Smooth muscle cell (in vitro differentiated cells): ENCODE measurements around the gene TUBB4A. TPM values are rescaled to one million over a fixed set of nuclear protein-coding genes. Genes with fewer than 3 reads are reported as not detected.

Experiments
- DNase-seq: peaks from one replicate; lab custom pipeline; 2025; ENCODE audit not compliant: unreplicated experiment; lab: John Stamatoyannopoulos, UW
- H2AFZ ChIP-seq: fragments of 200-600 bp; sonication (generic); 2 replicates; pipeline ENCODE4 v1.6.0; 2016; ENCODE audit warnings: antibody characterized with exemption, low read depth, mild to moderate bottlenecking
- H3F3A ChIP-seq: fragments of 200-600 bp; sonication (generic); 2 replicates; pipeline ENCODE4 v1.6.0; 2017; ENCODE audit warnings: antibody characterized with exemption, low read depth
- H3K27ac ChIP-seq: fragments of 200-600 bp; sonication (generic); 2 replicates; pipeline ENCODE4 v1.5.1; 2016; ENCODE audit warnings: low read depth, mild to moderate bottlenecking
- H3K27me3 ChIP-seq: fragments of 200-600 bp; sonication (generic); 2 replicates; pipeline ENCODE4 v1.6.1; 2016; ENCODE audit warnings: low read depth, mild to moderate bottlenecking
- H3K36me3 ChIP-seq: fragments of 200-600 bp; sonication (generic); 2 replicates; pipeline ENCODE4 v1.5.1; 2016; ENCODE audit warnings: low read depth
- H3K4me1 ChIP-seq: fragments of 200-600 bp; sonication (generic); 2 replicates; pipeline ENCODE4 v1.5.1; 2016; ENCODE audit warnings: low read depth
- H3K4me2 ChIP-seq: fragments of 200-600 bp; sonication (generic); 2 replicates; pipeline ENCODE4 v1.6.0; 2016; ENCODE audit warnings: mild to moderate bottlenecking
- H3K4me3 ChIP-seq: fragments of 200-600 bp; sonication (generic); 2 replicates; pipeline ENCODE4 v1.5.1; 2016; ENCODE audit warnings: mild to moderate bottlenecking
- H3K79me2 ChIP-seq: fragments of 200-600 bp; sonication (generic); 2 replicates; pipeline ENCODE4 v1.6.0; 2016; ENCODE audit warnings: low read depth, mild to moderate bottlenecking
- H3K9ac ChIP-seq: fragments of 200-600 bp; sonication (generic); 2 replicates; pipeline ENCODE4 v1.6.0; 2016; ENCODE audit warnings: low read depth
- H3K9me3 ChIP-seq: fragments of 200-600 bp; sonication (generic); replicated peaks from 2 replicates; pipeline ENCODE4 v1.5.1; 2016; ENCODE audit warnings: low read depth
- H4K20me1 ChIP-seq: fragments of 200-600 bp; sonication (generic); 2 replicates; pipeline ENCODE4 v1.6.0; 2016; ENCODE audit warnings: low read depth
- CTCF ChIP-seq: fragments of 200-600 bp; sonication (generic); IDR thresholded peaks from 2 replicates; pipeline ENCODE4 v1.5.1; 2017; ENCODE audit warnings: borderline replicate concordance, mild to moderate bottlenecking, antibody characterized with exemption; ENCODE audit not compliant: insufficient read depth, poor library complexity, severe bottlenecking
- WGBS: methylation state at CpG from one replicate; pipeline ENCODE4 v1.1.7; 2016; ENCODE audit warnings: low lambda C conversion rate; 5-methylcytosine and 5-hydroxymethylcytosine counted together
- polyA plus RNA-seq: library from polyadenylated mRNA; unstranded; fragments of >200 nt; fragmentation: Nextera tagmentation; extraction: Ambion mirVana; gene quantifications from 2 replicates; pipeline ENCODE4 v1.2.1, GENCODE V29; 2016
- total RNA-seq: library from RNA; depleted of rRNA; stranded (reverse); fragments of >200 nt; gene quantifications from 2 replicates; pipeline ENCODE4 v1.2.3, GENCODE V29; 2014

The TUBB4A gene
- total and polyA plus RNA-seq, 2 experiments from 2014 or later, result not detected

- TF ChIP-seq CTCF, result peak; percentile 99
- Histone ChIP-seq H3K79me2 (no peaks in the 10 kb centered on the region), H3K36me3 (no peaks in the 10 kb centered on the region), H3K4me1 (no peaks in the 10 kb centered on the region), H4K20me1 (no peaks in the 10 kb centered on the region), H3K9ac (peak overlapping the region; percentile 24), H3K4me3 (peak overlapping the region; percentile 61), H3F3A (no peaks in the 10 kb centered on the region), H3K9me3 (no peaks in the 10 kb centered on the region), H3K27ac (no peak overlapping the region), H2AFZ (peak overlapping the region; percentile 82), H3K27me3 (no peaks in the 10 kb centered on the region), H3K4me2 (peak overlapping the region; percentile 91)
- WGBS, result 3% methylated on average over 37 of the region's 38 CpGs
- peak; percentile 78 for DNase-seq
These were observed 14.7 kb upstream of the TUBB4A start for GRCh38 chr19:6516659-6517291.

DNA sequence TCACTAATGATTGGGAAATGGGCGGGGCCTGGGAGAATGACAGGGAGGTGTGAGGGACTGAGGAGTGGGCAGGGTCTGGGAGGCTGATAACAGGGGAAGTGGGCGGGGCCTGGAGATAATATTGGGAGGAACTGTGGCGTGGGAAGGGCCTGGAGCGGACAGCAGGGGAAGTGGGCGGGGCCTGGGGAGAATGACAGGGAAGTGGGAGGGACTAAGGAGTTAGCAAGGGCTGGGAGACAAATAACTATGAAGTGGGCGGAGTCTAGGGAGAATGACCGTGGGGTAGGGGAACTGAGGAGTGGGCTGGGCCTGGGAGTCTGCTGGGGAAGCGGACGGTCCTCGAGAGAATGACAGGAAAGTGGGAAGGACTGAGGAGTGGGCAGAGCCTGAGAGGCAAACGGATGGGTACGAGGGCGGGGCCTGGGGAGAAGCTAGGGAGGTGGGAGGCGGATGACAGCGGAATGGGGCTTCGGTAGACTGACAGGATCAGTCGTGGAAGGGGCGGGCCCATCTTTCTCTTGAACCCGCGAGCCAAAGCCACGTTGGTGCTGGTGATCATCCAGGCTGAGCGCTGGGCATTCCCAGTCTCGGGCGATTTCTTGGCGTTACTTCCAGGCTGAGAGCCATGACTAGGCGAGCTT is 14.0 kb upstream of the TUBB4A start:
- Histone ChIP-seq H3K4me2 (peak overlapping the region; percentile 91), H3K9me3 (no peaks in the 10 kb centered on the region), H3K27me3 (no peaks in the 10 kb centered on the region), H3K36me3 (no peaks in the 10 kb centered on the region), H3K4me1 (no peaks in the 10 kb centered on the region), H2AFZ (peak overlapping the region; percentile 82), H3K27ac (no peak overlapping the region), H3K4me3 (peak overlapping the region; percentile 61), H3F3A (no peaks in the 10 kb centered on the region), H3K9ac (peak overlapping the region; percentile 24), H4K20me1 (no peaks in the 10 kb centered on the region), H3K79me2 (no peaks in the 10 kb centered on the region)
- TF ChIP-seq CTCF, result no peak
- WGBS, result 1% methylated on average over 24 of the region's 26 CpGs
- peak; percentile 70 for DNase-seq

- Histone ChIP-seq H3K27ac (no peak overlapping the region), H3K36me3 (no peaks in the 10 kb centered on the region), H3K79me2 (no peaks in the 10 kb centered on the region), H2AFZ (no peak overlapping the region), H3K9ac (no peak overlapping the region), H3F3A (no peaks in the 10 kb centered on the region), H3K9me3 (no peaks in the 10 kb centered on the region), H4K20me1 (no peaks in the 10 kb centered on the region), H3K4me2 (no peak overlapping the region), H3K4me3 (no peak overlapping the region), H3K27me3 (no peaks in the 10 kb centered on the region), H3K4me1 (no peaks in the 10 kb centered on the region)
- TF ChIP-seq CTCF, result no peak
- DNase-seq, result no peak
- WGBS, result 95% methylated on average over 15 of the region's 15 CpGs
These were observed 12.9 kb upstream of the TUBB4A start for GRCh38 chr19:6514926-6515544.
